GM19463 (cell line): ENCODE results near the gene SFTPB.

Experiments
- ATAC-seq: cut with Tn5 transposase; IDR thresholded peaks from one replicate; pipeline ENCODE4 v1.9.1; 2021; ENCODE audit warnings: mild to moderate bottlenecking, moderate library complexity; ENCODE audit not compliant: unreplicated experiment

SFTPB gene

DNA sequence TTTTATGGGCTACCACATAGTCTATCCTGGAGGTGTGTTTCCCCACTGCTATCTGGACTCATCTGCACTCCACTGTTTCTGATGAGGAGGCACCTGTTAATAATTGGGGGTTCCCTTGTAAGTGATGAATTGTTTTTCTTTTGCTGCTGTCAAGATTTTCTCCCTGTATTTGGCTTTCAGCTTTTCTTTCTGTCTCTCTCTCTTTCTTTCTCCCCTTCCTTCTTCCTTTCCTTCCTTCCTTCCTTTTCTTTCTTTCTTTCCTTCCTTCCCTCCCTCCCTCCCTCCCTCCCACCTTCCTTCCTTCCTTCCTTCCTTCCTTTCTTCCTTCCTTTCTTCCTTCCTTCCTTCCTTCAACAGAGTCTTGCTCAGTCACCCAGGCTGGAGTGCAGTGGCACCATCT, 35.3 kb upstream of the SFTPB start:
- ATAC-seq = no peak

DNA sequence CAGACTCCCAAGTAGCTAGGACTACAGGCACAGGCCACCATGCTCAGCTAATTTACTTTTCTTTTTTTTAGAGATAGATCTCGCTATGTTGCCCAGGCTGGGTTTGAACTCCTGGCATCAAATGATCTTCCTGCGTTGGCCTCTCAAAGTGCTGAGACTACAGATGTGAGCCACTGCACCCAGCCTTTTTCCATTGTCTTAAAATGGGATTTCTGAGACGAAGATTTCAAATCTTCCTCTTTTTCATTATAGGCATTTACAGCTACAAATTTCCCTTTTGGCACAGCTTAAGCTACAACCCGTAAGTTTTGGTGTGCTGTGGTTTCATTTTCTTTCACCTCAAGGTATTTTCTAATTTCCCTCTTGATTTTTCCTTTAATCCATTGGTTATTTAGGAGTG, 34.8 kb upstream of the SFTPB start:
- ATAC-seq = no peak

DNA sequence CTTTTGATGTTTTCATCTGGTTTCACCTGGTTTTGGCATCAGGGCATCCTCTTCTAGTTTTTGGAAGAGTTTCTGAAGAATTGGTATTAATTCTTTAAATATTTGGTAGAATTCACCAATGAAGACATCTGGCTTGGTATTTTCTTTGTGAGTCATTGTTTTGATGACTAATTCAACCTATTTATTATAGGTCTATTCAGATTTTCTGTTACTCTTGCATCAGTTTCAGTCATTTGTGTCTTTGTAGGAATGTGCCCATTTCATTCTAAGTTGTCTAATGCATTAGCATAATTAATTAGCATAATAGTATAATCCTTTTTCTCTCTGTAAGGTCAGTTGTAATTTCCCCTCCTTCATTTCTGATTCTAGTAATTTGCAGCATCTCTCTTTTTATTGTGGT, 34.2 kb upstream of the SFTPB start:
- no peak for ATAC-seq

DNA sequence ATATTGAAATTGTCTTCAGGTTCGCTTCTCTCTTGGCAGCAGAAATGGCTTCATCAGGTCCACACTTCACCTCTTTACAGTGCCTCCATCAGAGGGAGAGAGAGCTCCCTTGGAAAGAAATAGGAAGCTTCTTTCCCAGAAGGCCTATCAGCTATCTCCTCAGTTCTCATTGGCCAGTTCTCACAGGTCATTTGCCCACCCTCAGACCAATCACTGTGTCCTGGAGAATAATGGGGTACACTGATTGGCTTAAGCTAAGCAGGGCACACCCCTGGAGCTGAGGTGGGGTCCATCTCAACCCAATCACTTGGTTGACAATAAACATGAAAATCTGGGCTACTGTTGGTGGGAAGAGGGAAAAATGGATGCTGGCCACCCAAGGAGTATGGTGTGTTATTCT, 31.3 kb upstream of the SFTPB start:
- ATAC-seq = no peak

DNA sequence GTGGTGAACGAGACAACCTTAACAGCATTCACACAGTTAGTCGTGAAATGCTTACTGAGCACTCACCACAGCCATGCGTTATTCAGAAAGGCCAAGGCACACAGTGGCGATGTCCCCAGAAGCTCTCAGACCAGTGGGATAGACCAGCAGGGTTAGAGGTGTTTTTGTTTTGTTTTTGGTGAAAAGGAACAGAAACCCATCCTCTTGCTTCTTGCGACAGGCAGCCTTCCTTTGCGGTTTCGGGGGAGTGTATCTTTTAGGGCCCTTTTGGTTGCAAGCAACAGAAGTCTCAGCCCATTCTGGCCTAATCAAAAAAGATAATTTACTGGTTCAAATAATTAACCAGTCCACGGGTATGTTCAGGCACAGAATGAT, 30.9 kb upstream of the SFTPB start:
- ATAC-seq = no peak

GRCh38 chr2:85698184-85698879, 30.3 kb upstream of the SFTPB start:
- no peak for ATAC-seq

DNA sequence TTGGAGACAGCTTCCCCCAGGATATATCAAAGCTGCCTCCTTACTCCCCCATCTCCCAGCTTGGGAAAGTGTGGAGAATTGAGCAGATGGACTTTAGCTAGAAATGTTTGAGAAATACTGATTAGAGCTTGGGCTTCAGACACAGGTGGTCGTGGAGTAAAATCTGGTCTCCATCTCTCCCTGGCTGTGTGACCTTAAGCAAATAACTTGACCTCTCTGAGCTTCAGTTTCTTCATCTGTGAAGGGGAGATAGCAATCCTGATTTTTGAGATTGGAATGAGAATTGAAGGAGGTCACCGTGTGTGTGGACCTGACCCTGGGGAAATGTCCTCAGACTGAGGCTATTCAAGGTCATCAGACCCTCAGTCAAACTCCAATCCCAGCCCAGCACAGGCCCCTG, 29.7 kb upstream of the SFTPB start:
- no peak for ATAC-seq

GRCh38 chr2:85697096-85697495, 29.1 kb upstream of the SFTPB start:
- ATAC-seq = no peak

DNA sequence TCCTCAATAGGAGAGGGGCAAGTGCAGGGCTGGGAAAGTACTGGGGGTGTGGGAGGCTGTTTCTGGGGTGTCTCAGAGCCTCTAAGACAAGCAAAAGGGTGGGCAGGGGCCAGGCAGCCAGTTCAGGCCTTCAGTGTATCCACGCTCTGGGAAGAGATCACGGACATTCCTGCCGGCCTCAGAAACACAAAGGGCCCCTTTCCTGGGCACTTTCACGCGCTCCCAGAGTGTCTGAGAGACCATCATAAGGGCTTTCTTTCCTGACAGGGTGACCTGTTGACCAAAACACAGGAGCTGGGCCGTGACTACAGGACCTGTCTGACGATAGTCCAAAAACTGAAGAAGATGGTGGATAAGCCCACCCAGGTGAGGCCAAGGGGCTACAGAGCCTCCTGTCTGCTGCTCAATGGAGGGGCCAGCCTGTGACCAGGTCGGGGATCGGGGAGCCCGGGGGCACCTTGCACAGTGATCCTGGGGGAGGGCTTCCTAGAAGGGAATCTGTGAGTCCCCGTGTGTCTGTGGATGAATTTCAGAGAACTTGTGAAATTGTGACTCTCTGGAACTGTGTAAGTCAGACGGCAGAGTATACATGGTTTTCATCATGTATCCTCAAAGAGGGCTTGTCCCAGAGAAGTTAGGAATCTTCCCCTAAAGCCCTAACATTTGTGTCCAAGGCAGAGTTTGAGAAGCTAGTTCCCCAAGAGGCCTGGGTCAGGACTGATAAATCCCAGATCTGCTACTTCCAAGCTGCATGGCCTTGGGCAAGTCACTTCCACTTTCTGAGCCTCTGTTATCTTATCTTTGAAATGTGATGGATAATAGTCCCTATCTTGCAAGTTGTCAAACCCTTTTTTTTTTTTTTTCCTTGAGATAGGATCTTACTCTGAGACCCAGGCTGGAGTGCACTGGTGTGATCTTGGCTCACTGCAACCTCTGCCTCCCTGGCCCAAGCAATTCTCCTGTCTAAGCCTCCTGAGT, 28.0 kb upstream of the SFTPB start:
- ATAC-seq = no peak

DNA sequence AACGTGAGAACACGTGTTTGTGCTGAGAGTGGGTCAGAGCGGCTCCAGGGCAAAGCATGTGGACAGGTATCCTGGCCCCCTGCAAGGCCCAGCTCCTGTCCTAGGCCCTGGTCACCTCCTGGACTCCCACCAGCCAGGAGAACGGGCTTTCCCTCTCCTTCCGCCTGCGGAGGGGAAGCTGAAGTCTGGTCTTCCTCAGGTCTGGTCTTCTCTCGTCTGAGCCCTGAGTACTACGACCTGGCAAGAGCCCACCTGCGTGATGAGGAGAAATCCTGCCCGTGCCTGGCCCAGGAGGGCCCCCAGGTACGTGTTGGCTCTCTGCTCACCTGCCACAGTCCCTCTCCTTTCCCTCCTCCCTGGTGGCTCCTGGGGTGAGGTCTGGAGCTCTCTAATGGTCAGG, 27.1 kb upstream of the SFTPB start:
- ATAC-seq = no peak

- no peak for ATAC-seq
Measured at GRCh38 chr2:85694052-85695025, 26.3 kb upstream of the SFTPB start, which contains the start of gene GNLY. Gene GNLY (plus strand): TSS chr2:85694358. CDS start chr2:85694419, 61 bp downstream.

DNA sequence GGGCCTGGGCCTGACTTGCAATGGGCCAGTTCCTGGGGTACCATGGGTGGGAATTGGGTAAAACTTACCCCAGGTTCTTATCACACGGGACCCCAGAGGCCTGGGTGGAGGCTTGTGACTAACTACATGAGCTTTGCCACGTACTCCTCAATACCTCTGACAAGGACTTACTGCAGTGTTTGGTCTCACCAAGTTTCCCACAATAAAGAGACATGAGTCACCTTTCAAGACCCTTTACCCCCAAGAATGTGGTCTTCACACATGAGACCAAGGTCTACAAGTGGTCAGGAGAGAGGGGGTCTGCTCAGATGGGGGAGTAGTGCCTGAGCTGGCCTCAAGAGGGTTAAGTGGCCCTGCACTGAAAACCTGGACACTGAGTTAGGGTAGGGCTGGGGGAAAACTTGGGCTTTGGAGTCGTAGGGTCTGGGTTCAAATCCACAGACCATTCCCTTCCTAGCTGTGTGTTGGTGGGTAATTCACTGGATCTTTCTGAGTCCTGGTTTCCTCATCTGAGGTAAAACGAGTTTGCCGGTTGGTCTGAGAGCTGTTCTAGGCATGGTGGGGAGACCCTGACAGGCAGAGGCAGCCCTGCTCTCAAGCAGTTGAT, 24.1 kb upstream of the SFTPB start:
- ATAC-seq = no peak

DNA sequence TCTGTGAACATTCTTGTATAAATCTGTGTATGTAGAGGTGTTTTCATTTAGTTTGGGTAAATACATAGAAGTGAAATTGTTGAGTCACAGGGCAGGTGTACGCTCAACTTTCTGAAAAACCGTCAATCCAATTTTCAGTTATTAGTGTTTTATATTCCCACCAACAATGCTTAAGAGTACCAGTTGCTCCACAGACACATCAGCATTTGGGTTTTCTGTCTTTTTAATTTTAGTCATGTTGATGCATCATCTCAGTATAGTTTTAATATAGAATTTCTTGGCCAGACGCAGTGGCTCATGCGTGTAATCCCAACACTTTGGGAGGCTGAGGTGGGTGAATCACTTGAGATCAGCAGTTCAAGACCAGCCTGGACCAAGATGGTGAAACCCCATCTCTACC, 22.9 kb upstream of the SFTPB start:
- no peak for ATAC-seq

DNA sequence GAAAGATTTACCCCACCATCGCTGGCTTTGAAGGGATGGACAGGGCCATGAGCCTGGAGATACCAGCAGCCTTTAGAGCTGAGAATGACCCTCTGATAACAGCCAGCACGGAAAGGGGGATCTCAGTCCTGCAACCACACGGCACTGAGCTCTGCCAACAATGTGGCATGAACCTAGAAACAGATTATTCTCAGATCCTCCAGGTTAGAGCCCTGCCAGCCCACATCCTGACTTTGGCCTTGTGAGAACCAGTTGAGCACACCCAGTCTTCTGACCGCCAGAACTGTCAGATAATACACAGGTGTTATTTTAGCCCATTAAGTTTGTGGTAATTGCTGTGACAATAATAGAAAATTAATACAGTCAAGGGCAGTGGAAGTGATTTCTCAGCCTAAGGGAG, 16.8 kb upstream of the SFTPB start:
- no peak for ATAC-seq

DNA sequence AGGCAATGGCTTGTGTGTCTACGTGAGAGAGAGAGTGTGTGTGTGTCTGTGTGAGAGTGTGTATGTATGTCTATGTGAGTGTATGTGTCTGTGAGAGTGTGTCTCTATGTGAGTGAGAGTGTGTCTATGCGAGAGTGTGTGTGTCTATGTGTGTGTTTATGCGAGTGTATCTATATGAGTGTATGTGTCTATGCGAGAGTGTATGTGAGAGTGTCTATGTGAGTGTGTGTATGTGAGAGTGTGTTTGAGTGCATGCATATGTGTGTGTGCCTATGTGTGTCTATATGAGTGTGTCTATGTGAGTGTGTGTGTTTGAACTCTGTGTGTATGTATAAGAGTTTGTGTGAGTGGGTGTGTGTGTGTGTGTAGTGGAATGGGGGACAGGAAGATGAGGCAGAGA, 16.4 kb upstream of the SFTPB start:
- no peak for ATAC-seq

GRCh38 chr2:85682378-85682777, 14.4 kb upstream of the SFTPB start:
- ATAC-seq = no peak

- ATAC-seq = no peak
Measured at GRCh38 chr2:85681776-85682175, 13.8 kb upstream of the SFTPB start.

DNA sequence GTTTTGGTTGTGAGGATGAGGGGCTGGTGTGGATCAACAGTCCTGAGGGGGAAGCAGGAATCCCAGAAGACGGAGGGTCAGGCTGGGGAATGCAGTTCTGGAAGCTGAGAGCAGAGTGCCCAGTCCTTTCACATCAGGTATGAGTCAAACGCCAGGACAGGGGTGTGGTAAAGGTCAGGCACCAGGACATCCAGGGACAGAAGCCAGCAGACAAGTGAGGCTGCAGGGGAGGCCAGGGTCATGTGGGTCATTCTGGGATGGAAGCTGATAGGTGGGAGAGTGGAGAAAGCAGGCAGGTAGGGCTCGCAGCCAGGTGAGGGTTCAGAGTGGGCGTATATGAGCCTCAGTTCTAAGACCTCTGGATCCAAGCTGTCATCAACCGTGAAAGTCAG, 13.4 kb upstream of the SFTPB start:
- no peak for ATAC-seq

- ATAC-seq = no peak
Measured at GRCh38 chr2:85680707-85681371, 12.8 kb upstream of the SFTPB start.
